Cerebellar nuclear complex (tissue), 1 donor: ENCODE measurements around the gene ALK.

Source experiments
- DNase-seq, 2 experiments: peaks; one replicate each; lab custom pipeline; 2025; lab: John Stamatoyannopoulos, UW

ALK gene

DNA sequence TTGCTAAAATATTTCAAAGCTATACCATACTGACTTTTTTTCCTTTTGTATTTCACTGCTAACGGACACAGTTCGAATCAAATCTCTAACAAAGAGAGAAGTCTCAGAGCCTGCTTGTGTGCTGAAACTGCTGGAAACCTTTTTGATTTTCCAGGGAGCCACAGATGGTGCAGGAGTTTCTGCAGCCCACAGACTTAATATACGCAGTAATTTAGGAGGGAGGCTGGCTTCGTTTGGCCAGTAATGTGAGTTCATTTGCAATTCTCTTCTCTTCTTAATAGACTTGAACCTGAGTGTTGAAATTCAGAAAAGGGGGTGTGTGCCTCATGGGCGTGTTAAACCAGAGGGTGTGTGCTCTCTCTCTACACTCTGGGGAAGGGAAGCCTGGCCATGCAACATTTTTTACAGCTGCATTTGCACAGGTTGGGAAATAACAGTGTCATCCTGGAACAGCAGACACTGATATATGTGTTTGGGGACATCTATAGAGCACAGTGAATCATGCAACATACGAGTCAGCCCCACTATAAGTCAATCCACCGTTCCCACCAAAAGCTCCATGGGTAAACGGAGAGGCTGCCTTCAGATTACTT is 473.2 kb downstream of the ALK start:
- no peak for DNase-seq

DNA sequence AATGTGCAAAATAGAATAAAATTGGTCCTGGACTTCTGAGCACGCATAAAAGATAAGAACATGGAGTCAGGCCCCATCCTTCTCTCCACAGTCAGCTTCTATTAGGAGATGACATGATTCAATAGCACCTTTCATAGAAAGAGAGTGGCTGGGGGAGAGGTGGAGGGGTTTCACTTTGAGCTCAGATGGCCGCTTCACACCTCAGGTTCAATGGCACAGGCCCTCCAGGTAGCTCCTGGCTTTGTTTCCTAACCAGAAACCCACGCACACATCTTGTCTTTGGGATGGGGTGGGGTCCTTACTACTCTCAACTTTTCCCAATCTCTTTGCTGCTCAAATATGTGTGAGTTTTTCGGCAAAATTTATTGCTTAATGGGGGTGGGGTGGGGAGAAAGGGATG is 473.9 kb downstream of the ALK start:
- DNase-seq: no peak

DNA sequence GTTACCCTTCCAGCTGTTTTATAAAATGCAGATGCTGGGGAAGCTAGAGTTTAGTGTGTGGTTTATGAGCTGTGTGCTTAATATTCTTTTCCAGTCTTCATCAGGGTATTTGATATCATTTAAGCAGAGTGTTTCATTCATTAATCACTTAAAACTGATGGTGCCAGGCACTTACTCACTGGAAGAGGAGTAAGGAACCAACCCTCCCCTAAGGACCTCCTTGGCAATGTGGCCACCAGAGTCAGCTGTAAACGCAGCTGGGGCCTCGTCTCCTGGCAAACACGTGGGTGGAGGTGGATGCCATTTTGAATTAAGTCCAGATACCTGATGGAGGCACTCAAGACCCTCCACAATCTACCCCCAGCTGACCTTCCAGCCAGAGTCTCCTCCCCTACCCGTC is 474.5 kb downstream of the ALK start:
- no peak for DNase-seq

DNA sequence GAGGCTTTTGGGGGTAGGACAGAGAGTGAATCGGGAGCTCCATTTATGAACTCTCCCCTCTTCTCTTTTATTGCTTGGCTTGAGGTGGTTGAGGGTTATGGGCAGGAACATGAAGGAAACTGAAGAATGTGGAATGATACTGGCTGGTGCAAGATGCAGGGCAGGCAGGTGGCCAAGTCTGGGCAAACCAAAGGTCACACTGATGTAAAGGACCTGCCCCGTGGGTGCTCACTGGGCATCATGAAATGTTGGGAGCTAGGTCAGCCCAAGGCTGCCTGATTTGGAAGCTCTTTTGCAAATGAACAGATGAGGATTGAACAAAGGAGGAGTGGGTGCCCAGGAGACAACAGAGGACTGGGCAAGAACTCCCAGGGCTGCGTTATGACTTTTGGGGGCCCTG is 477.2 kb downstream of the ALK start:
- DNase-seq: no peak

DNA sequence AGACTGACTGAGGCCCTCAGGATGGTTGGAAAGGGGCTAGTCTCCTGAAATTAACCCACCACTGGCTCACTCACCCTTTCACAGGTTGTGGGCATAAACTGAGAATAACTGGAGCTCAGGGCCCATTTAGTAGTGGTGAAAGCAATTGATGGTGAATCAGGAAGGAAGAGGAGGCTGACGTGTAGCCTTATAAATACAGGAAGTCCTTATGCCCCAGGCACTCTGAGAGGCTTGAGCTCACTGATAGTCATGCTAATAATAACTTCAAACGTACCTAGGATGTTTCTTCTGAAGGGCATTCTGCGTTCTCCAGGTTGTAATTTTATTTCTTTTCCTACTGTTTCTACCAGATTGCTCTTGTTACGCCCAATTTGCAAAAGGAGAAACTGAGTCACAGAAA is 477.8 kb downstream of the ALK start:
- DNase-seq: no peak

DNA sequence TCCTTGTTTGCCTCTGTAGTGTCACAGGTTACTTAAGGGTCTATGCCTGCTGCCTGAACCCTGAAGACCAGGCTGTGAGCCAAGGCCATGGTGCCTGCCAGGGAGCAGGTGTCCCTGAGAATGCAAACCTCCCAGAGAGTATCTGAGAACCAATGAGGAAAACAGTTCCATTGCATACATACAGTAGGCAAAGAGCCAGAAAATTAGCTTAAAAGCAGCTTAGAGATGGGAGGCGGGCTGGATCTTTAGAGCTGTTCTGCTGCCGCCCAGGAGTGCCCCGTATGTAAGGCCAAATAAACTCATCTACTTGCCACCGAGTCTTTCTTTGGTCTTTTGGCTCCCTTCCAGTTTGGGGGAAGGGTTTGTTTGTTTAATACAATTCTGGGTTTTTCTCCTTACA is 478.2 kb downstream of the ALK start:
- no peak for DNase-seq

DNA sequence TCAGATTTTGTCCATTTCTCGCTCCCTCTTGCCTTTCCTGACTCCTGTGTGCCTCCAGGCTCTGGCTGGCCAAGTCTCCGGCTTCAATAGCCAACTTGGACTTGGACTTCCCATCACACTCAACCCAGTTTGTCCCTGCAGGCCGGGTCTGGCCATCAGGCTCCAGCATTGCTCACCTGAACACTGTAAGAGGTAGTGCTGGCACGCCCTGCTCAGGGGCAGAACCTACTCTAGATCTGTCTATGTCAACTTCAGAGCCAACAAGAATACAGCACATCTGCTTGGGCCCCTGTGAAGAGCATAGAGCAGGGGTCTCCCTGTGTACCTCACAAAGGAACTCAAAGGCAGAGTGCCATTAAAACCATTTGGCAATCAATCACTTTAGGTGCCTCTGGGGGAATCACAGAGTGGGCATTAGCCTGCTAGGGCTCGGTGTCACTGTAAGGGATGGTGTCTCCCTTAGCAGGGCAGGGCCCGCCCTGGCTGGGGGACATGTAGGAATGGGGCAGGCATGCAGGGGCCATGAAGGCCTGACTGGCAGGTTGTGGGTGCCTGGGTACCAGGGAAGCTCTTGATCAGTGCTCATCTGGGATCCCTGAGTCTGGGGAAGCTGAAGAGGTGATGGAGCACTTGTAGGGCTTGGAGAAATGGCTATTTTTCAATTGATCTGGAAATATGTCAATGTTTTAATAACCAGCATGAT is 480.3 kb downstream of the ALK start:
- DNase-seq: no peak

DNA sequence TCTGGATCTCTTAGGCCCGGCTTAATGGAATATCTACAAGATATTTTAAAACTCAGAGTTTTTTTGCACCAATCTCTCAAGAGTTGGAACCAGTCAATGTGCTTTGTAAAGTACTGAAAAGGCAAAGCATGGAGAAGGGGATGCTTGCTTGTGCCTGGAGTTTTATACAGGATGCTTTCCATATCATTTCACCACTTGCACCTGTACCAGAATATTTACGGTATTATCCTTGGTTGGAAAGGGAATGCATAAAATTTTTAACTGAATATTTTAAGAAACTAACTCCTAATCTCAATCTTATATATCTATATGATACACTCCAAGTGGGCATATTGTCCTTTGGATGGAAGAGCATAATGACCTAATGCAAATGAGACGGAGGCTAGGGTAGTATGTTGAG is 487.5 kb downstream of the ALK start:
- no peak for DNase-seq

DNA sequence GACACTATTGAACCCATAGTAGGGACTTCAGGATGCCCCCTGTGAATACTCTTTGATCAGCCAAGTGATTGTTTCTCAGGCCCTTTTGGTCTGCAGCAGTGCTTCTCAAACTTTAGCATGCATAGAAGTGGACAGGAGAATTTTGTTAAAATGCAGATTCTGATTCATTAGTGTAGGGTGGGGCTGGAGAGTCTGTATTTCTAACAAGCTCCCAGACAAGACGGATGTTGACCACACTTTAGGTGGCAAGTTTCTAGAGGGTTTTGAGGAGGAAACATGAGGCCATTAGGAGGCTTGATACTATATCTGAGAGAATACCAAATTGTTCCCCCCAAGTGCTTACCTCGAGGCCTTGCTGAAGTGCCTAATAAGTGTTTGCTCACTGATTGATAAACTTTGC is 488.3 kb downstream of the ALK start:
- no peak for DNase-seq

DNA sequence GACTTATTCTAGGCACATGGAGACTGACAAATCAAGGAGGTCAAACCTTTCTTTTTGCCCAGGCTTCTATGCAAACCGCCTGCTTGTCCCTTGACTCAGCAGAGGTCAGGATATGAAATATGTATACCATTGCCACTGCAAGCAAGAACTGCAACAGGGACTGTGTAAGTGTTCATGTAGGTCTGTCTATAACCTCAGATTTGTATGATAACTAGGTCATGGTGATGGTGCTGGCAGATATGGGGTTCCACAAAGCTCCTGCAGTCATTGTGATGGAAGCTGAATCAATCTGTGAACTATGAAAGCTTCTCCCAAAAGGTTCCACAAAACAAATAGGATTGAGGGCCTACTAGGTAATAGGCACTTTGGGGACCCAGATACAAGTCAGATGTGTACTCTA is 489.9 kb downstream of the ALK start:
- no peak for DNase-seq

DNA sequence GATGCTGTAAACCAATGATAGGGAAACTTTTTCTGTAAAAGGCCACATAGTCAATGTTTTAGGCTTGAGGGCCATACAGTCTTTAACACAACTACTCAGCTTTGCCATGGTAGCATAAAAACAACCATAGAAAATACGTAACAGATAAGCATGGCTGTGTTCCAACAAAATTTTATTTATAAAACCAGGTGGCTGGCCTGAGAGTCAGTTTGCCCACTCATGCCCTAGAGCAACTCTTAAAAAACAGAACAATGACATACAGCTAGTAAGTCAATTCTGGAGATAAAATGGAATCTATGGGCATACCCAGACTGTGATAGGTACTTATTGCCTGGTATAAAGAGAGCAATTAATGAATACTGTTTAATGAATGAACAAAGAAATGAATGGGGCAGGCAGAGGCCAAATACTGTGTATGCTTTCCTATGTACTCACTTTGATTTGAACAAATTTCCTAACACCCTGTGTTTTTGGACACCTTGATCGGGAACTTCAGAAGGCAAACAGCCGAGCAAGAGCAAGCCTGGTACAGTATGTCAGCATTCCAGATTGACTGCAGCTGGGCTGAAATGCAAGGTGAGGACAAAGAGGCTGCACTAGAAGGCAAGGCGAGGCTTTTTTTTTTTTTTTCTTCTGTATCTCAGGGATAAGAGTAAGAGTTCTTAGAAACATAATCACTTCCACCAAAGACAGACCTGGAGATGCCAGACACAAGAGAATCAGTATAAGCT is 490.8 kb downstream of the ALK start:
- no peak for DNase-seq

DNA sequence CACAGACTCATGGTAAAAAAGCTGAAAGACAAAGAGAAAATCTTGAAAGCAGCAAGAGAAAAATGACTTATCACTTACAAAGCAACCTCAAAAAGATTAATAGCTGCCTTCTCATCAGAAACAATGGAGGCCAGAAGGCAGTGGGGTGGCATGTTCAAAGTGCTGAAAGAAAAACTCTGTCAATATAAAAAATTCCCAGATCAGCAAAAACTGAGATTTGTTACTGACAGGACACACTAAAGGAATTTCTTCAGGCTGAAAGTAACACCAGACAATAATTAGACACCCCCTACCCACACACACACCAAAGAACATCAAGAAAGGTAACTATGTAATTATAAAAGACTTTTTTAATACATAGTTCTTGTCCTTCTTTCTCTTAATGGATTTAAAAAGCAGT is 495.0 kb downstream of the ALK start:
- no peak for DNase-seq

DNA sequence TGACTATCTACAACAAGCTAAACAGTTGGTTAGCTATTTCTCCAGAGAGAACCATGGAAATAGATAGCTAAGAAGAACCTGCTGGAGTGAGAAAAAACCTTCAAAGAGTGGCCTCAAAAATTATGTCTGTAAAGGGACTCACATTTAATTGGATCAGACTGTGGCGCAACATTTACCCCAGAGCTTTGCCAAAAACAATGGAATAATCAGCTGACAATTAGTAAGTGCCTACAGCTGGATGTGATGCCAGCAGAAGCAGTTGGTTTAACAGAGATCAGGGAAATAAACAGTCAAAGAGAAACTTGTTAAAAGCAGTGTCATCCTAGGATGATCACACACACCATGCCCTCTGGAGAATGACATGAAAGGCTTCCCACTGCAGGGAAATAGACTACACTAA is 495.5 kb downstream of the ALK start:
- DNase-seq: no peak

DNA sequence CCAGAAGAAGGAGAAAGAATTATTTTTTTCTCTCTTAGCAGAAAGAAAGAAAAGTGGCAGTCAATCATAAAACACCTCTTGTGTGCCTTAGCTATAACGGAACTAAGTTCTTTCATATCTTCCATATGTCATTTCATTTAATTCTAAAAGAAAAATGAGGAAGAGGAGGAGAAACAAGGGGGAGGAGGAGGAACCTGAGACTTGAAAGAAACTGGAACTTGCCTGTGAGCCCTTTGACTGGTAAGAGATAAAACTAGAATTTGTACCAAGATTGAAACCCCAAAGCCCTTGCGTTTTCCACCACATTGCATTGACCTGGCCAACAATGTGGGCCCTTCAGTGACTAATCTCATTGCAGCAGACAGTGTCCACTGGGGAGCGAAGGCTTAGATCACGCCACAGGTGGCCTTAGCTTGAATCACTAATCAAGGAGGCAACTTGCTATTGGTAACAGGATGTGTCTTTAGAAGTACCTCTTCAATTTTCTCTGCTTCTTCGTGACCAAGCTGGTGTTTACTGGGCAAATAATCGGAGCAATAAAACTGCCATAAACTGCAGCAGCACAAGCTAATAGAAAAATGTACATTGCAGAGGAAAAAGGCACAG is 498.2 kb downstream of the ALK start:
- no peak for DNase-seq

DNA sequence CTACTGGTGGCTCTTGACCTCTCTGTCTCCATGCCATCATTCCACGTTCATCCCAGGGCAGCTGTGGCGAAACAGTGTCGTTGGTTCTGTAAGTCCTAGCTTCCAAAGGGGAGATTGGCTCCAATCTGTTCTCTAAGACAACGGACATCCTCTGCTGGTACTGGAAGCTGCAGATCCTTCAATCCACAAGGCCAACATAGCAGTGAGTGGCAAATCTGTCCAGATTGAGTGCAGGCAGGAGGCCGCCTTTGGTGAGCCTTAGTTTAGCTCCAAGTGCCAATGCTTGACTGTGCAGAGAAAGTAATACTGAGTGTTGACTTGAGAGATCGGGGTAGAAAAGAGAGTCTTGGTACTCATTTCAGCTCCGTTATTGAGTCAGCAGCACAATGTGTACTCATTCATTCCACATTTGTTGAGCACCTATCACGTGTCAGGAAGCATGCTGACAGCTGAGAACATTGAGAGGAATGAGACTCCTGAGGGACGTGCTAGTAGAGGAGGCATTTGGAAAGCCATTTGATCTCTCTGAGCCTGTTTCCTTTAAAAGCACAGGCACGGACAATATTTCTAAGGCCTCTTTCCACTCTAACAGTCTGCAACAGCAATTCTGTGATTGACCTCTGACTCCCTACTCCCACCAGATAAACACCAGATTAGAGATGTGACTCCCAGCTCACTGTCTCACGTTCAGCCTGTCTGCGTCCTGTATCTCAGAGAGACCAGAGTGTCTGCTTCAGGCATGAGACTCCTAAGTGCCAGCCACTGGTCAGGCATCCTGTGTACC is 500.2 kb downstream of the ALK start:
- DNase-seq: peak in 1 of 2 experiments; percentile 4

DNA sequence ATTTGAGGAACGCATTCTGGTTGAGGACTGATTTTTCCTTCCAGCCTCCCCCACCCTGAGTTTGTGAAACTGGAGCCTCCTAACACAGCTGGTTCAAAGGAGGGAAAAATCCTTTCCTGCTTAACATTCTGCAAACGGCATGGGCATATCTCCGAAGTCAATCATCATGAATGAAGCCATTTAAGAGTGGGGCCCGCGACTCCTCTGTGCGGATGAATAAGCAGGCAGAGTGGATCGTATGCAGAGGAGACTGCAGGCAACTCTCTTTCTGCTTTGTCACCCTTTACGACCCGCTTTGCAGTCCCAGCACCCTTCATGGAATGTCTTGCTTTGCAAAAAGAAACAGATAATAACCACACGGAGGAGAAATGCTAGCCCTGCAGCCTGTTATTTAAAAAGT is 500.9 kb downstream of the ALK start:
- no peak for DNase-seq

DNA sequence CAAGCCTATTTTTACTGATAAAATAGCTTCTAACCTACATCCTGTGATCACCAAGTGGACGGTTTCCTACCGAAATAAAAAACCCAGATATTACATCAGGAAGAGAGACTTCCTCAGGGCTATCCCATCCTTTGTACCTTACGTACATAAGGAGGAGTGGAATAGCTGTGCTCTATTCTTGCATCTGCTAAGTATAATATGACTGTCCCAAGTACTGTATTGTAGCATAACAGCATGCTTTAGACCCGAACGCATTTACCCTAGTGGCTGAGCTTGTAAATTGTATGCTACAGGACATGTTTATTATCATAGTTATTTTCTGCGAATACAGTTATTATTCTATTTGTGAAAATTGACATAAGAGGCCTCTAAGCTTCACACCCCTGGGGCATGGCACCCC is 503.8 kb downstream of the ALK start:
- no peak for DNase-seq

DNA sequence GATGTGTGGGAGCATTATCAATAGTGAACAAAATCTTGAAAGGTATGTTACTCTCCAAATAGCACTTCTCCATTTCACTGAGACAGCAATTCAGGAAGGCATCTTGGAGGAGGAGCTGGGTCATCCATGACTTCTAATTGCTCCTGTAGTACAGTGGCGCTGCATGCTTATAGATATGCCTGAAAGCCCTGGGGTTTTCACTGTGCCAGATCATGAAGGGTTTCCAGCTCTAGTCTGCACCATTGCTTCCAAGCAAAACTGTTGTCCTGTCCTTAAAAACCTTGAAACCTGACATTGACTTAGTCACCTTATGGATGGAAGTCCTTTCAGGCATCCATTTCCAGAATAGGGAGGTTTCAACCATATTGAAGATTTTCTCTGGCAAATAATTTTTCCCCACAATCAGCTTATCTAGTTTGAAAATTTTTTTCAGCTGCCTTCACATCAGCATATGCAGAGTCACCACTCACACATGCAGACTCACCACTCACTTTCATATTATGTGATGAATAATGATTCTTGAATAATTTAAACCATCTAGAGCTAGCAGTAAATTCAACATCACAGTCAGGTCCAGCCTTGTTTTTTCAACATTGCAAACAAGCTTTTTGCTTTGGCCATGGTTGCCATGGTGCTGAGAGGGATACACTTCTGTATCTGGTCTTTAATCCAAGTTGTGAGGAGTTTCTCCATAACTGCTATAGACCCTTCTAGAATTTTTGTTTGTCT is 509.0 kb downstream of the ALK start:
- DNase-seq: no peak

DNA sequence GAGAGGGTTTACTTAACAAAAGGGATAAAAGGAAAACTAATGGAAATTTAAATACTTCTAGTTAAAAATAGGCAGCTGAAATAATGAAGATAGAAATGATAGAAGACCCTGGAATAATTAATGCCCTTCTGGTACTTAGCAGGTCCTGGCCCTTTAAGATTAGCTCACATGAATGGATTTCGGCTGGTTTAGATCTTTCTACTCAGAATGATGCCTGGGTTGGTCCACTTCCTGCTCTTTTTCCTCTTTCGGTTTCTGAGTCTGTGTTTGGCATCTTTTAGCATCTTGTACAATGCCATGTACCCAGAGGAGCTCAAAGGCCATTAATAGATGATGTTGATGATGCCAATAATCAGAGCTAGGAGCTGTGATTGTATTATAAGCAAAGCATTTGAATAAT is 515.7 kb downstream of the ALK start:
- no peak for DNase-seq

DNA sequence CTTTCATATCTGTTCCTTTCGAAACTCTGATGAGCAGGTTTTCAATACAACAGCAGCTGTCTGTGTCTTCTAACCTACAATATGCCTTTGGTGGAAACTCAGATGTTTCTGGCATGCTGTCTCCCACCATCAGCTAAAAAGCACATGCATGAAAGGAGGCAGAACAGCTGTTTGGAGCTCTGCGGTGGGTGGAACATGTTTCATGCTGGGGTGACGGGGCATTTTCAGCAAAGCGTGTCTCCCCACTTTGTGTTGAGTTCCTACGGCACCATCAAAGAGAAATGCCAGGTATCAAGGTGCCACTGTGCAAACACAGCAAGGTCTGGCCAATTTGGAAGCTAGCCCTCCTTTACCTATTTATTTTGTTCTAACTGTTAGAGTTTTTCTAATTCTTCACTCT is 516.1 kb downstream of the ALK start:
- no peak for DNase-seq

DNA sequence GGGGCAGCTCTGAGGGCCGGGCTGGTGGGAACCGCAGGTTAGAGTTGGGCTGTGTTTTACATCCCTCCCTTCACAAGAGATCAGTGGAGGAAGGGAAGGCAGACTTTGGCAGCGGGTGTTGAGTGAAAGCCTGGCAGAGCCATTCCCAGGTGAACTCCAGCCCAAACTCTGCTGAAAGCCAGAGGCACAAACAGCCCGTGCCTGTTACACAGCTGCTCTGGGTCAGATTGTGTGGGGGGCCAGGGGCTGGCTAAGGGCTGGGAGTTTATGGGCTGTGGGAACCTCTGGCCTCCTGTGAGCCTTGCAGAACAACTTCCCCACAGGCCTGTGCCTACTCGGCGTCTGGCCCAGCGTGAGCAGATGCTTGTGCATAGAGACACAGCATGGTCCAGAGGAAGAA is 519.4 kb downstream of the ALK start:
- DNase-seq: no peak
